ENCODE results near the gene LRRC17.

LRRC17 gene

GRCh38 chr7:102985176-102985783 lies 72.5 kb downstream of the LRRC17 start:
- DNase-seq (ENCODE audit: low read depth in 3 of 3, low spot score in 1 of 3), result no peak

GRCh38 chr7:102988088-102988487 lies 75.3 kb downstream of the LRRC17 start:
- no peak for DNase-seq (ENCODE audit: low read depth in 3 of 3, low spot score in 1 of 3)

DNA sequence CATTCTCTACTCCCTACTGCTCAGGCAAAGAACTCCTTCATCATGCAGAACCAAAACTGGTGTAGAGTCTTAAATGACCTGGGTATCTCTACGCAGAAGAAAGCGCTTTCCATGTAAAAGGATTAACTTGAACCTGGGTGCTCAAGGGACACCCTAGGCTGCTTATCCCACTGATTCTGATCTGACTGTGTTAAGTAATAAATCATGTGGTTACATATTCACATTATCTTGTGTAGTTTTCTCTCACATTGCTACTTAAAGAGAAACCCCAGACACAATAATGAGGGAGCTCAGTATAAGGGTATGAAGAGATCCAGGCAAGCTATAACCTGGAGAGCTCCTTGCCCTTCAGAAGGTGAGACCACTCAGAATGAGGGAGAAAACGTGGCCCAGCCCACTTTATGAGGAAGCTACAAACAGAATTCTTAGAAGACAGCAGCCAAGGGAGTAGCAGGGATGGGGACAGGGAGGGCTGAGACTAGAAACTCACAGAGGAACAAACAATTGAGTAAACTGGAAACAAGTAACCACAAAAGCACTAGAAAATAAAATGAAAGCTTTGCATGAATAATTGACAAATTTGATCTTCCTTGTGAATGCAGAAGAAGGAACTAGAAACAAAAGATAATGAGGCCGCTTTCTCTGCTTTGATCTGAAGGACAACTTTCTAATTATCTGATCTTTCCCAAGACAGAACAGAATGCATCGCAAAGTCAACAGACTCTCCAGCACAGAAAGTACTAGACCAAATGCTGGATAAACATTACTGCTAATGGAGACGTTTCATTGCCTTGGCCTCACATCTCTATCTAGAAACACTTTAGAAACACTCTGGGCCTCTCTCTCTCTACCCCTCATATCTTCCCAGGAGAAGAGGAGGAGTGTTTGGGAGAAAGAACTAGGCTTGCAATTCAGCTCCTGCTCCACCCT lies 76.1 kb downstream of the LRRC17 start:
- no peak for DNase-seq (ENCODE audit: low read depth in 3 of 3, low spot score in 1 of 3)

- DNase-seq (ENCODE audit: low read depth in 3 of 3, low spot score in 1 of 3), result no peak
These were observed 77.8 kb downstream of the LRRC17 start for GRCh38 chr7:102990642-102991041.

DNA sequence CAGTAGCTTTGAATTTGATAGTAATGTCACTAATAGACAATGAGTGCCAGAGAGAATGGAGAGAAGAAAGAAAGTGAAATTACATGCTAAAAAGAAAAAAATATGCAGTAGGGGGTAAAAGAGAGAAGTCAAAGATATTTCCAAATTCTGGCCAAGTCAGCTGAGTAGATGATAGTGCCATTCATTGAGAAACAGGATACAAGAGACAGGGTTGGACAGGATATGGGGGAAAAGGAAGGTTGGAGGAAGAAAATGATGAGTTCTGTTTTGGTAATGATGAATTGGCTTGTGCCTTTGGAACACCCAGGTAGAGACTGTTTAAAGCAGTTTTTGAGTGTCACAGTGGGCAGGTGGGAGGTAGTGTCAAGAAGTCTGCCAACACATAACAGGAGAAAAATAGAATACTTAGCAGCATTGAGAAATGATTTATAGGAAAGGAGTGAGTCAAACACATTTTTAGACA lies 78.3 kb downstream of the LRRC17 start:
- DNase-seq (ENCODE audit: low read depth in 3 of 3, low spot score in 1 of 3), result no peak

DNA sequence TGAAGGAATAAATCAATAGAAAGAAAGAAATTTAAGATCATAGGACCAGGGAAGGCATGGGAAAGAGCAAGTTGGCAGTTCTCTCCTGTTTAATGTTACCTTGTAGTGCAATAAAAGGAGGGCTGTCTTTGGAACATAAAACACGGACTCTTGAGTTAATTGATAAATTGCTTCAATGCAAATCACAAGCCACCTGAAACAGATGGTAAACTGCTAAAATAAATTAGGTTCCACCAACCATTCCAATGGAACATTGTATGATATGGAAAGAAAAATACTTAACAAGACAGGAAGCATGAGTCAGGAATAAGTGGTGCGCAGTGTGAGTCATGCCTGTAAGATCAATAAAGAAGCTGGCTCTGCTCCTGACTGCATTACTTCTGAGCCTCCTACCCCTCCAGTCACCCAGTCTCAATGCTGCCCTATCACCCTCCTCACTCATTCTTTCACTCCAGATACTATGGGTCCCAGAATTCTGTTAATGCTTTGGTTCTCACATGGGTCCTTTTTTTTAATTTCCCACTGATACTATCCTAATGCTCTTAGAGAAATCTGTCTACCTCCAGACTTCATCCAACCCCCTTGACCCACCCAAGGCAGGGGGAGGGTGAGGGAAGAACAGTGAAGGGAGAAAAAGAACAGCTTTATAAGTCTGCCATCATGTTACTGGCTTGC lies 78.9 kb downstream of the LRRC17 start:
- no peak for DNase-seq (ENCODE audit: low read depth in 3 of 3, low spot score in 1 of 3)

GRCh38 chr7:102992509-102992937 lies 79.7 kb downstream of the LRRC17 start:
- no peak for DNase-seq (ENCODE audit: low read depth in 3 of 3, low spot score in 1 of 3)

DNA sequence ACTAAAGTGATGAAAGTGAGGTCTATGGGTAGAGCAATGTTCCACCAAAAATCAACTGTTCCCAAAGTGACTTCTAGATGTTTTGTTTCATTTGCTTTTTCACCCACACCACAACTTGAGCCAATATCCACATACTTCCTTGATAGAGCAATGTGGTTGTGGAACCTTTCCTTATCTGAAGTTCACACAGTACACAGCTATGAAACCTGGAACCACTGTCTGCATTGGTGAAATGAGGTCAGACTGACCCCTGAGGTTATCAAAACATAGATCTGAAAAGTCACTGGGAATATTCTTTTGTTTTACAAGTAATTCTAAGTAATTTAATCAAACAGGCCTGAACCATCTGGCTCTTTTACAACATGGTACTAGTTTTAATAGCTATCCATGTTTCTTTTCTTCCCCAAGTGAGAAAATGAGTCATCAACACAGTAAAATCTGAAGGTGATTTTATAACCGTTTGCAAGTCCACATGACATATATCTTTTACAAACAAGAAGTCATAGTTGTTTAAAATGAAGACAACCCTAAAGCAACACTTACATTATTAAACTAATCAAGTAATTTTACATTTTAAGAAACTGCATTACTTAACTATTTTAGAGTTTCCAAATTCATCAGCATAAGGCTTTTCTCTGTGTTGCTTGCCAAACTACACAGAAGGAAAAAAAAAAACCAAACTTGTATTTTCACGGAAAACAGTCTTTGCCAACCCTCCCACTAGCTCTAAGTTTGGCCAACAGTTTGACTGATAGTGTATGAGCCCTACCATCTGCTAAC lies 80.3 kb downstream of the LRRC17 start:
- no peak for DNase-seq (ENCODE audit: low read depth in 3 of 3, low spot score in 1 of 3)

DNA sequence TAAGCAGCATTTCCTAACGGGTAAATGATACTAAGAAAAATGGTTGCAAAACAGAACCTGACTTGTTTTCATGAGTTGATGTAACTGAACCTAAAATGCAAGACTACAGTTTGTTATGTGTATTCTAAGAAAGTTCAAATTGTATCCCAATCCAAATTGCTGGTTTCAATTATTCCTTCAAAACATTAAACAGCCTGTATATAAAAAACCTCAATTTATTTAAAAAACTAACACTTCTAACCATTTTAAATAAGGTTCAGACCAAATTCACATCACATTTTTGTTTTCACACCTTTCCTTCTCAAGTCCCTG lies 80.9 kb downstream of the LRRC17 start:
- no peak for DNase-seq (ENCODE audit: low read depth in 3 of 3, low spot score in 1 of 3)

DNA sequence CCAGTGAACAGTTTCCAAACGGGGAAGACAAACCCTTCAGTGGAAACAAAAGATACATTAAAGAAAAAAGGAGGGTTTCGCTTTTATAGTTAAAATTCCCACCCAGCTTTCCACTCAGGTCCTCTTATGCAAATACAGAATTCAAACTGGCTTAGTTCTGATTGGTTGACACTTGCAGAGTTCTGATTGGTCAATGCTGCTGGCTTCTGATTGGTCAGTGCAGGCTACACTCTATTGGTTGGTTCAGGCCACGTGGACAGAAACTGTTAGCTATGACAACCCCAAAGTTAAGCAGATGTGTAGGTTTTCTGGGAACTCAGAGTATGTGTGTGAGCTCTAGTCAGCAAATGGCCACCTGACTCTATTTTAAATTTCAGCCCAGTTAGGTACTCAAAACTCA lies 81.8 kb downstream of the LRRC17 start:
- DNase-seq (ENCODE audit: low read depth in 3 of 3, low spot score in 1 of 3), result no peak
